Dedifferentiated amniotic fluid mesenchymal stem cell (primary cell): ENCODE data around the gene NEMP2.
A peak's percentile ranks its signal among the peaks of the same experiment; 100 is the strongest.
"Not testable (repeated sequence)": the region's sequence is repeated elsewhere in the genome, so short reads cannot be mapped to it uniquely, and the experiment has no call there.

Experiments used
- DNase-seq: peaks from one replicate; pipeline ENCODE4 v3.0.0-alpha.2; 2016; ENCODE audit errors: extremely low spot score

NEMP2 gene

GRCh38 chr2:190490502-190490901, 44.0 kb downstream of the NEMP2 start:
- no peak for DNase-seq

GRCh38 chr2:190489475-190489874, 45.0 kb downstream of the NEMP2 start:
- no peak for DNase-seq

- no peak for DNase-seq
Measured at GRCh38 chr2:190488516-190489233, 45.8 kb downstream of the NEMP2 start.

- no peak for DNase-seq
Measured at GRCh38 chr2:190486037-190486623, 48.4 kb downstream of the NEMP2 start.

GRCh38 chr2:190482451-190482850, 52.1 kb downstream of the NEMP2 start:
- DNase-seq = no peak

- no peak for DNase-seq
Measured at GRCh38 chr2:190481339-190481738, 53.2 kb downstream of the NEMP2 start.

GRCh38 chr2:190478572-190479195, 55.8 kb downstream of the NEMP2 start:
- no peak for DNase-seq

GRCh38 chr2:190477661-190478454, 56.7 kb downstream of the NEMP2 start:
- no peak for DNase-seq

GRCh38 chr2:190470256-190470826, 64.2 kb downstream of the NEMP2 start:
- no peak for DNase-seq

GRCh38 chr2:190469771-190470170, 64.8 kb downstream of the NEMP2 start:
- DNase-seq = no peak

- DNase-seq = peak; percentile 95
Measured at GRCh38 chr2:190468814-190469569, 65.5 kb downstream of the NEMP2 start.

GRCh38 chr2:190468354-190468753, 66.2 kb downstream of the NEMP2 start:
- DNase-seq = not testable (repeated sequence)

- DNase-seq = peak; percentile 19
Measured at GRCh38 chr2:190467575-190468083, 66.9 kb downstream of the NEMP2 start.

GRCh38 chr2:190466819-190467446, 67.6 kb downstream of the NEMP2 start:
- no peak for DNase-seq

GRCh38 chr2:190465060-190465459, 69.5 kb downstream of the NEMP2 start:
- no peak for DNase-seq

- DNase-seq = no peak
Measured at GRCh38 chr2:190462611-190463010, 71.9 kb downstream of the NEMP2 start.

- no peak for DNase-seq
Measured at GRCh38 chr2:190462181-190462580, 72.3 kb downstream of the NEMP2 start.

- no peak for DNase-seq
Measured at GRCh38 chr2:190460487-190460886, 74.0 kb downstream of the NEMP2 start.

GRCh38 chr2:190459881-190460280, 74.6 kb downstream of the NEMP2 start:
- no peak for DNase-seq

GRCh38 chr2:190458352-190459107, 76.0 kb downstream of the NEMP2 start:
- no peak for DNase-seq
